Fibroblast of lung (primary cell): ENCODE measurements around the gene ZNF860. TPM values are rescaled to one million over a fixed set of nuclear protein-coding genes. Genes with fewer than 3 reads are reported as not detected.

Source experiments
- DNase-seq, 2 donors: peaks; one replicate each; pipeline versions ENCODE4 v3.0.0 to v3.0.0-alpha.2; 2010; ENCODE audit warnings: low read depth in 2 of 2
- H2AFZ ChIP-seq: 2 replicates; pipeline ENCODE4 v1.5.1; 2012; ENCODE audit warnings: low read length, control low read depth, inconsistent platforms
- H3K27ac ChIP-seq: 2 replicates; pipeline ENCODE4 v1.5.1; 2011; ENCODE audit warnings: low read length, control low read depth; ENCODE audit not compliant: insufficient read depth
- H3K27me3 ChIP-seq: 2 replicates; pipeline ENCODE4 v1.5.1; 2011; ENCODE audit warnings: mild to moderate bottlenecking, low read length; ENCODE audit not compliant: control insufficient read depth, insufficient read depth
- H3K36me3 ChIP-seq: 2 replicates; pipeline ENCODE4 v1.5.1; 2011; ENCODE audit warnings: low read length; ENCODE audit not compliant: control insufficient read depth, insufficient read depth
- H3K4me1 ChIP-seq: 2 replicates; pipeline ENCODE4 v1.5.1; 2011; ENCODE audit warnings: low read length; ENCODE audit not compliant: control insufficient read depth, insufficient read depth; ENCODE audit errors: extremely low read depth
- H3K4me2 ChIP-seq: 2 replicates; pipeline ENCODE4 v1.5.1; 2011; ENCODE audit warnings: low read length, control low read depth; ENCODE audit not compliant: insufficient read depth; ENCODE audit errors: extremely low read depth
- H3K4me3 ChIP-seq, 4 experiments: fragments of 200-600 bp in 1 of 4; sonication (generic) in 1 of 4; replicated peaks in 1 of 4; 2 replicates each; pipeline ENCODE4 v1.5.1; 2011 to 2016; ENCODE audit warnings: low read length in 4 of 4, low read depth in 3 of 4, mild to moderate bottlenecking in 3 of 4, control low read depth in 2 of 4, inconsistent platforms in 1 of 4, mixed read lengths in 1 of 4; ENCODE audit not compliant: insufficient read depth in 1 of 4; ENCODE audit errors: control extremely low read depth in 1 of 4
- H3K79me2 ChIP-seq: 2 replicates; pipeline ENCODE4 v1.5.1; 2012; ENCODE audit warnings: mild to moderate bottlenecking, low read length, inconsistent platforms; ENCODE audit not compliant: control insufficient read depth, insufficient read depth
- H3K9ac ChIP-seq: 2 replicates; pipeline ENCODE4 v1.5.1; 2011; ENCODE audit warnings: mild to moderate bottlenecking, low read length, control low read depth; ENCODE audit not compliant: insufficient read depth
- H3K9me3 ChIP-seq: 2 replicates; pipeline ENCODE4 v1.5.1; 2012; ENCODE audit warnings: low read depth, low read length; ENCODE audit not compliant: control insufficient read depth, insufficient read depth
- H4K20me1 ChIP-seq: 2 replicates; pipeline ENCODE4 v1.5.1; 2011; ENCODE audit warnings: low read length; ENCODE audit not compliant: control insufficient read depth, insufficient read depth; ENCODE audit errors: extremely low read depth
- EZH2 ChIP-seq: IDR thresholded peaks from 2 replicates; pipeline ENCODE4 v1.5.1; 2012; ENCODE audit warnings: low read length, control low read depth, mild to moderate bottlenecking; ENCODE audit errors: missing control alignments
- polyA plus RNA-seq, 2 donors: library from polyadenylated mRNA; depleted of rRNA in 1 of 2; stranded (reverse) in 1 of 2; unstranded in 1 of 2; fragments of >200 nt; gene quantifications; 2 replicates each; pipeline ENCODE4 v1.2.1, GENCODE V29; 2011 to 2012; ENCODE audit warnings: missing spikeins in 1 of 2
- total RNA-seq: library from RNA; depleted of rRNA; stranded (reverse); fragments of >200 nt; gene quantifications from 2 replicates; pipeline ENCODE4 v1.2.1, GENCODE V29; 2014
- TF ChIP-seq, protein P1 (sequence below), 2 donors: IDR thresholded peaks in 1 of 2; conservative IDR thresholded peaks in 1 of 2; 1 replicate in 1 of 2; 2 replicates in 1 of 2; pipeline ENCODE4 v1.5.1; 2011 to 2012; ENCODE audit warnings: low read length in 2 of 2, control low read depth in 1 of 2, inconsistent platforms in 1 of 2, low read depth in 1 of 2, mild to moderate bottlenecking in 1 of 2

The ZNF860 gene
- total and polyA plus RNA-seq, 2 donors (not counting 1 experiment from before 2014, with no cell fraction given) = 0.50 to 0.52 TPM

DNA sequence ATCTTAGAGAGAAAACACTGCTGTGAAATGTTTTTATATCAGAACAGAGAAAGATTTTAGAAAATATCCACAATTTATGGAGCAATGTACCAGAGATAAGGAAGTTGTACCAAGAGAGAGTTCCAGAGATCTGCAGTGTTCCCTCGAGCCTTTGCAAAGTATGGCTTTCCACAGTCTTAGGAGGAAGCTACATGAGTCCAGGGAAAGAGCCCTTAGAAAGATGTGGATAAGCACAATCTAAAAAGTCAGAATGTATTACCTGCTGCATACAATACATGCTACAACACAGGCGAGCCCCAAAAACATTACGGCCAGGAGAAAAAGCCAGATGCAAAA lies 56.4 kb downstream of the ZNF860 start:
- no peak overlapping the region for H3K4me3 ChIP-seq
- no peak overlapping the region for H3K27ac ChIP-seq
- H3K4me2 ChIP-seq = no peak overlapping the region
- no peaks in the 10 kb centered on the region for H3K36me3 ChIP-seq
- no peaks in the 10 kb centered on the region for H3K4me1 ChIP-seq
- H3K79me2 ChIP-seq = no peaks in the 10 kb centered on the region
- H4K20me1 ChIP-seq = no peaks in the 10 kb centered on the region
- no peaks in the 10 kb centered on the region for H3K27me3 ChIP-seq
- TF ChIP-seq, protein P1, sequence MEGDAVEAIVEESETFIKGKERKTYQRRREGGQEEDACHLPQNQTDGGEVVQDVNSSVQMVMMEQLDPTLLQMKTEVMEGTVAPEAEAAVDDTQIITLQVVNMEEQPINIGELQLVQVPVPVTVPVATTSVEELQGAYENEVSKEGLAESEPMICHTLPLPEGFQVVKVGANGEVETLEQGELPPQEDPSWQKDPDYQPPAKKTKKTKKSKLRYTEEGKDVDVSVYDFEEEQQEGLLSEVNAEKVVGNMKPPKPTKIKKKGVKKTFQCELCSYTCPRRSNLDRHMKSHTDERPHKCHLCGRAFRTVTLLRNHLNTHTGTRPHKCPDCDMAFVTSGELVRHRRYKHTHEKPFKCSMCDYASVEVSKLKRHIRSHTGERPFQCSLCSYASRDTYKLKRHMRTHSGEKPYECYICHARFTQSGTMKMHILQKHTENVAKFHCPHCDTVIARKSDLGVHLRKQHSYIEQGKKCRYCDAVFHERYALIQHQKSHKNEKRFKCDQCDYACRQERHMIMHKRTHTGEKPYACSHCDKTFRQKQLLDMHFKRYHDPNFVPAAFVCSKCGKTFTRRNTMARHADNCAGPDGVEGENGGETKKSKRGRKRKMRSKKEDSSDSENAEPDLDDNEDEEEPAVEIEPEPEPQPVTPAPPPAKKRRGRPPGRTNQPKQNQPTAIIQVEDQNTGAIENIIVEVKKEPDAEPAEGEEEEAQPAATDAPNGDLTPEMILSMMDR (conservative IDR thresholded peaks at IDR 0.05 in 1 of 2, IDR thresholded peaks at IDR 0.05 in 1 of 2; ENCODE audit: low read depth in 1 of 2, low read length in 2 of 2) = no peak
- no peak for TF ChIP-seq EZH2
- no peak overlapping the region for H2AFZ ChIP-seq
- no peaks in the 10 kb centered on the region for H3K9me3 ChIP-seq
- no peak for DNase-seq
- H3K9ac ChIP-seq = no peak overlapping the region

DNA sequence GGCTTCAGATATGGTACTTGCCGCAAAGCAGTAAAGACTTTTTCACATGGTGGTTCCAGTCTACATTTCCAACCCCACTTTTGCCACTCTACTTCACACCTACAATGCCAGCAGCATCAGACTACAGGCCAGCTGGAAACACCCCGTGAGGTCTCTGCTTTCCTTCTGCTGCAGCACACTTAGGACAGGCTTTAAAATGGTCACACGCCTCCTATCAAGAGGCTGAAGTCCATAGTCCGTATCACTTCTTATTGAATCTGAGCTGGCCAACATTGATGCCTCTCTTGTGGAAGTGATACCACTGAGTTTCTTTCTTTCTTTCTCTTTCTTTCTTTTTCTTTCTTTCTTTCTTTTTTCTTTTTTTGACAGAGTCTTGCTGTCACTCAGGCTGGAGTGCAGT lies 59.8 kb downstream of the ZNF860 start:
- TF ChIP-seq, protein P1 (conservative IDR thresholded peaks at IDR 0.05 in 1 of 2, IDR thresholded peaks at IDR 0.05 in 1 of 2; ENCODE audit: low read depth in 1 of 2, low read length in 2 of 2) = no peak
- no peak for TF ChIP-seq EZH2
- H3K36me3 ChIP-seq = no peaks in the 10 kb centered on the region

More for the DNA sequence above, 59.8 kb downstream of the ZNF860 start:
- no peak overlapping the region for H3K9ac ChIP-seq
- no peak overlapping the region for H3K4me3 ChIP-seq
- H3K4me2 ChIP-seq = no peak overlapping the region
- no peak overlapping the region for H2AFZ ChIP-seq
- peaks cover 3% of the 10 kb centered on the region for H3K4me1 ChIP-seq
- no peak for DNase-seq
- H3K27ac ChIP-seq = no peak overlapping the region
- no peaks in the 10 kb centered on the region for H3K79me2 ChIP-seq
- no peaks in the 10 kb centered on the region for H4K20me1 ChIP-seq
- H3K27me3 ChIP-seq = no peaks in the 10 kb centered on the region
- H3K9me3 ChIP-seq = no peaks in the 10 kb centered on the region

Other genes starting within 250 kb of the ZNF860 start
- 3.6 and 7.1 TPM in 2 replicates for gene OSBPL10, start 488 bp upstream of the ZNF860 start, total RNA-seq
- gene OSBPL10, start 488 bp upstream of the ZNF860 start, polyA plus RNA-seq = 7.5 and 9.9 TPM in 2 replicates
- 12.6 and 15.0 TPM in 2 replicates for gene GPD1L, start 124.9 kb downstream of the ZNF860 start, total RNA-seq
- 5.8 and 9.0 TPM in 2 replicates for gene GPD1L, start 124.9 kb downstream of the ZNF860 start, polyA plus RNA-seq